GM23248 (cell line): ENCODE data around the gene STX10. TPM values are rescaled to one million over a fixed set of nuclear protein-coding genes. Genes with fewer than 3 reads are reported as not detected.
A peak's percentile ranks its signal among the peaks of the same experiment; 100 is the strongest.

Experiments
- DNase-seq: peaks from one replicate; pipeline ENCODE4 v3.0.0-alpha.2; 2015
- H2AFZ ChIP-seq: fragments of 200-600 bp; sonication (generic); 2 replicates; pipeline ENCODE4 v1.6.1; 2016; ENCODE audit warnings: antibody characterized with exemption
- H3F3A ChIP-seq: fragments of 200-600 bp; sonication (generic); 2 replicates; pipeline ENCODE4 v1.6.1; 2016; ENCODE audit warnings: mild to moderate bottlenecking, antibody characterized with exemption, mixed run types; ENCODE audit not compliant: insufficient read depth
- H3K27ac ChIP-seq: fragments of 200-600 bp; sonication (generic); 2 replicates; pipeline ENCODE4 v1.5.1; 2016; ENCODE audit warnings: mild to moderate bottlenecking
- H3K27me3 ChIP-seq: fragments of 200-600 bp; sonication (generic); replicated peaks from 2 replicates; pipeline ENCODE4 v1.6.1; 2016; ENCODE audit warnings: mild to moderate bottlenecking; ENCODE audit not compliant: insufficient read depth
- H3K36me3 ChIP-seq: fragments of 200-600 bp; sonication (generic); 2 replicates; pipeline ENCODE4 v1.6.1; 2016; ENCODE audit warnings: low read depth, mild to moderate bottlenecking
- H3K4me1 ChIP-seq: fragments of 200-600 bp; sonication (generic); 2 replicates; pipeline ENCODE4 v1.6.1; 2016; ENCODE audit warnings: mild to moderate bottlenecking; ENCODE audit not compliant: insufficient read depth
- H3K4me2 ChIP-seq: fragments of 200-600 bp; sonication (generic); one replicate; pipeline ENCODE4 v1.6.1; 2016; ENCODE audit warnings: mild to moderate bottlenecking; ENCODE audit not compliant: unreplicated experiment
- H3K4me3 ChIP-seq: fragments of 200-600 bp; sonication (generic); 2 replicates; pipeline ENCODE4 v1.5.1; 2016; ENCODE audit warnings: mild to moderate bottlenecking
- H3K79me2 ChIP-seq: fragments of 200-600 bp; sonication (generic); 2 replicates; pipeline ENCODE4 v1.6.1; 2016; ENCODE audit warnings: mild to moderate bottlenecking; ENCODE audit not compliant: insufficient read depth
- H3K9ac ChIP-seq: fragments of 200-600 bp; sonication (generic); 2 replicates; pipeline ENCODE4 v1.6.1; 2016; ENCODE audit warnings: mild to moderate bottlenecking
- H3K9me2 ChIP-seq: fragments of 200-600 bp; sonication (generic); 2 replicates; pipeline ENCODE4 v1.6.1; 2016; ENCODE audit warnings: mixed run types, mild to moderate bottlenecking, moderate library complexity; ENCODE audit not compliant: insufficient read depth
- H3K9me3 ChIP-seq: fragments of 200-600 bp; sonication (generic); one replicate; pipeline ENCODE4 v1.6.1; 2017; ENCODE audit warnings: low read depth
- H4K20me1 ChIP-seq: fragments of 200-600 bp; sonication (generic); 2 replicates; pipeline ENCODE4 v1.6.0; 2016; ENCODE audit not compliant: insufficient read depth
- EZH2 ChIP-seq: fragments of 200-600 bp; sonication (generic); IDR thresholded peaks from 2 replicates; pipeline ENCODE4 v1.6.1; 2018; ENCODE audit warnings: antibody characterized with exemption, mild to moderate bottlenecking; ENCODE audit not compliant: insufficient read depth, poor library complexity, severe bottlenecking
- EZH2phosphoT487 ChIP-seq: fragments of 200-600 bp; sonication (generic); IDR thresholded peaks from 2 replicates; pipeline ENCODE4 v1.6.1; 2018; ENCODE audit warnings: antibody characterized with exemption, moderate library complexity, mild to moderate bottlenecking, low read depth; ENCODE audit not compliant: insufficient read depth
- WGBS, 2 experiments: methylation state at CpG; one replicate each; pipeline ENCODE4 v1.1.6; 2015 to 2017; ENCODE audit warnings: low lambda C conversion rate in 2 of 2, low coverage in 1 of 2; ENCODE audit errors: missing lambda C conversion rate in 2 of 2; 5-methylcytosine and 5-hydroxymethylcytosine counted together
- in situ Hi-C: fragments of 300-500 bp; cut with MboI; formaldehyde crosslinking; loops from 2 replicates; pipeline ENCODE4 v1.15.0; 2020
- polyA plus RNA-seq: library from polyadenylated mRNA; unstranded; fragments of >200 nt; fragmentation: Nextera tagmentation; extraction: Ambion mirVana; gene quantifications from 2 replicates; pipeline ENCODE4 v1.2.1, GENCODE V29; 2016
- total RNA-seq: library from RNA; depleted of rRNA; stranded (reverse); fragments of >200 nt; shearing (Covaris generic); gene quantifications from 2 replicates; pipeline ENCODE4 v1.2.3, GENCODE V29; 2014

The STX10 gene
- total and polyA plus RNA-seq, 2 experiments from 2014 or later = 62.4 to 80.5 TPM

GRCh38 chr19:13097463-13098258 lies 52.5 kb downstream of the STX10 start:
- Histone ChIP-seq H3K27ac (no peak overlapping the region), H3K27me3 (no peaks in the 10 kb centered on the region), H3K4me3 (no peak overlapping the region), H3K79me2 (peaks cover 17% of the 10 kb centered on the region), H3K4me2 (peak overlapping the region; percentile 19), H4K20me1 (no peaks in the 10 kb centered on the region), H3K36me3 (peaks cover 3% of the 10 kb centered on the region; the same call in 1 of the 2 replicates), H3K4me1 (peaks cover 7% of the 10 kb centered on the region), H2AFZ (no peak overlapping the region), H3K9me3 (no peaks in the 10 kb centered on the region), H3K9me2 (no peaks in the 10 kb centered on the region), H3F3A (peaks cover 17% of the 10 kb centered on the region), H3K9ac (peak overlapping the region; percentile 36)
- TF ChIP-seq EZH2phosphoT487 = no peak
- 13 to 27% methylated on average over 11 to 69 of the region's 69 CpGs for WGBS, 2 experiments
- in situ Hi-C loops = loop anchor here (10.0 kb wide), 1 partner anchor 113 kb away; no protein-coding TSS in a partner anchor
- DNase-seq = peak; percentile 73

- H3K9ac ChIP-seq = peak overlapping the region; percentile 36
- WGBS, 2 experiments = 28 to 37% methylated on average over 20 of the region's 20 CpGs
- in situ Hi-C loops = loop anchor here (10.0 kb wide), 1 partner anchor 112 kb away; no protein-coding TSS in a partner anchor
These were observed 53.1 kb downstream of the STX10 start for GRCh38 chr19:13097033-13097462.

GRCh38 chr19:13095934-13096927 lies 53.9 kb downstream of the STX10 start:
- peaks cover 20% of the 10 kb centered on the region for H3K4me1 ChIP-seq
- H3K4me2 ChIP-seq = no peak overlapping the region
- no peaks in the 10 kb centered on the region for H3K9me3 ChIP-seq
- H3K9ac ChIP-seq = peak overlapping the region; percentile 36; the same call in 1 of the 2 replicates
- H3K27me3 ChIP-seq = no peaks in the 10 kb centered on the region
- DNase-seq = no peak
- H3K27ac ChIP-seq = no peak overlapping the region
- TF ChIP-seq EZH2phosphoT487 (no peak), EZH2 (no peak)
- H3K4me3 ChIP-seq = no peak overlapping the region
- peaks cover 3% of the 10 kb centered on the region; the same call in 1 of the 2 replicates for H3K36me3 ChIP-seq
- no peaks in the 10 kb centered on the region for H4K20me1 ChIP-seq
- H2AFZ ChIP-seq = no peak overlapping the region
- H3K9me2 ChIP-seq = no peaks in the 10 kb centered on the region
- in situ Hi-C loops = loop anchor here (10.0 kb wide), 1 partner anchor 111 kb away; no protein-coding TSS in a partner anchor
- 66 to 70% methylated on average over 22 to 44 of the region's 44 CpGs for WGBS, 2 experiments
- H3F3A ChIP-seq = peaks cover 18% of the 10 kb centered on the region
- H3K79me2 ChIP-seq = peaks cover 21% of the 10 kb centered on the region

More at GRCh38 chr19:13097033-13097462, 53.1 kb downstream of the STX10 start:
- H3K4me2 ChIP-seq = peak overlapping the region; percentile 19
- DNase-seq = no peak
- H3K9me2 ChIP-seq = no peaks in the 10 kb centered on the region
- H3K27me3 ChIP-seq = no peaks in the 10 kb centered on the region
- H3K4me3 ChIP-seq = no peak overlapping the region
- H4K20me1 ChIP-seq = no peaks in the 10 kb centered on the region
- peaks cover 12% of the 10 kb centered on the region for H3K4me1 ChIP-seq
- no peaks in the 10 kb centered on the region for H3K9me3 ChIP-seq
- H3K27ac ChIP-seq = no peak overlapping the region
- TF ChIP-seq EZH2 (no peak), EZH2phosphoT487 (no peak)
- H3K79me2 ChIP-seq = peaks cover 17% of the 10 kb centered on the region
- H2AFZ ChIP-seq = no peak overlapping the region
- peaks cover 21% of the 10 kb centered on the region for H3F3A ChIP-seq
- H3K36me3 ChIP-seq = peaks cover 3% of the 10 kb centered on the region; the same call in 1 of the 2 replicates

GRCh38 chr19:13095393-13095784 lies 54.8 kb downstream of the STX10 start:
- no peak for DNase-seq
- 69 to 81% methylated on average over 18 to 25 of the region's 25 CpGs for WGBS, 2 experiments
- in situ Hi-C loops = loop anchor here (10.0 kb wide), 1 partner anchor 111 kb away; no protein-coding TSS in a partner anchor

More at GRCh38 chr19:13095393-13095784, 54.8 kb downstream of the STX10 start:
- Histone ChIP-seq H3K4me1 (peaks cover 27% of the 10 kb centered on the region), H3K27me3 (no peaks in the 10 kb centered on the region), H3K9me2 (no peaks in the 10 kb centered on the region), H3K4me2 (no peak overlapping the region), H3K79me2 (peaks cover 21% of the 10 kb centered on the region), H3K9ac (no peak overlapping the region), H2AFZ (no peak overlapping the region), H4K20me1 (no peaks in the 10 kb centered on the region), H3K9me3 (no peaks in the 10 kb centered on the region), H3K36me3 (peaks cover 3% of the 10 kb centered on the region; the same call in 1 of the 2 replicates), H3K4me3 (no peak overlapping the region), H3F3A (peaks cover 18% of the 10 kb centered on the region), H3K27ac (no peak overlapping the region)
- TF ChIP-seq EZH2 (no peak), EZH2phosphoT487 (no peak)
